GM10248 (cell line): ENCODE results near the gene FANCC.

Source experiments
- CTCF ChIA-PET: fragments of 300-600 bp; sonication (Branson Sonifier 250); formaldehyde crosslinking; extraction: SDS; loops from one replicate; lab custom pipeline; 2021; ENCODE audit warnings: antibody characterized with exemption; lab: Yijun Ruan, JAX
- POLR2A ChIA-PET: fragments of 350-650 bp; sonication (Branson Sonifier 250); formaldehyde crosslinking; extraction: SDS; loops from one replicate; lab custom pipeline; 2020; ENCODE audit warnings: antibody characterized with exemption; lab: Yijun Ruan, JAX
- DNase-seq: peaks from one replicate; pipeline ENCODE4 v3.0.0; 2012; ENCODE audit errors: extremely low spot score
- CTCF ChIP-seq: IDR thresholded peaks from 2 replicates; pipeline ENCODE4 v1.5.1; 2012; ENCODE audit warnings: mild to moderate bottlenecking, low read depth; ENCODE audit errors: extremely low read depth, missing control alignments, control extremely low read depth

Gene FANCC

GRCh38 chr9:95185956-95186355 lies 131.6 kb downstream of the FANCC start:
- CTCF ChIA-PET = no interaction called here
- no peak for DNase-seq
- POLR2A ChIA-PET = no interaction called here
- TF ChIP-seq CTCF = no peak

GRCh38 chr9:95182854-95183563 lies 134.5 kb downstream of the FANCC start:
- CTCF ChIA-PET = interaction anchor here (1.3 kb wide), 1 partner anchor 9 kb away, joined by 3 read pairs; no protein-coding TSS in a partner anchor
- no peak for DNase-seq
- POLR2A ChIA-PET = no interaction called here
- no peak for TF ChIP-seq CTCF

GRCh38 chr9:95181835-95182234 lies 135.7 kb downstream of the FANCC start:
- TF ChIP-seq CTCF = no peak
- DNase-seq = no peak
- POLR2A ChIA-PET = no interaction called here
- CTCF ChIA-PET = no interaction called here

GRCh38 chr9:95181226-95181818 lies 136.2 kb downstream of the FANCC start:
- peak; percentile 41 for DNase-seq
- POLR2A ChIA-PET = no interaction called here
- TF ChIP-seq CTCF = peak; percentile 50
- CTCF ChIA-PET = interaction anchor here (1.6 to 5.4 kb wide), 5 partner anchors 14 to 501 kb away, joined by 4 to 38 read pairs (median 7); no protein-coding TSS in a partner anchor

- DNase-seq = no peak
- no peak for TF ChIP-seq CTCF
- ChIA-PET CTCF (interaction anchor here (5.4 kb wide), 1 partner anchor 10 kb away, joined by 38 read pairs; no protein-coding TSS in a partner anchor), POLR2A (no interaction called here)
These were observed 139.9 kb downstream of the FANCC start for GRCh38 chr9:95177617-95178016.

GRCh38 chr9:95176755-95177319 lies 140.7 kb downstream of the FANCC start:
- no peak for TF ChIP-seq CTCF
- ChIA-PET POLR2A (no interaction called here), CTCF (interaction anchor here (1.2 to 5.4 kb wide), 2 partner anchors 9 to 13 kb away, joined by 3 to 38 read pairs; no protein-coding TSS in a partner anchor)
- no peak for DNase-seq
